ENCODE measurements around the gene LURAP1L. TPM values are rescaled to one million over a fixed set of nuclear protein-coding genes. Genes with fewer than 3 reads are reported as not detected.

LURAP1L gene
- total RNA-seq, 3 donors from 2014 or later (not counting 1 experiment from before 2014, with no cell fraction given) = not detected

DNA sequence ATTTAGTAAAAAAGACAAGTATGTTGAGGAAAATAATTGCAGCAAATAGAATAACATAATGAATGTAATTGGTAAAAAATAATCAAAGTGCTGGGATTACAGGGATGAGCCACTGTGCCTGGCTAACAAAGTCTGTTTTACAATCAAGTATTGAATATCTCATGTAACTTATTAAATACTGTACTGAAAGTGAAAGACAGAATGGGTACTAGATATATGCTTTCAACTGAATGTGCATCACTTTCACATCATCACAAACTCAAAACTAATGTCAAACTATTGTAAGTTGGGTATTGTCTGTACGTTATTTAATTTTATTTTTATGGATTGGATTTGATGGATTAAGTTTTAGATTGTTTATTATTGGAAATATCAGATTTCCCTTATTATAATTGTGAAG lies 58.9 kb downstream of the LURAP1L start:
- no peaks in the 10 kb centered on the region for H3K4me1 ChIP-seq (ENCODE audit: control insufficient read depth, insufficient read depth, low read length)
- Mint-ChIP-seq H3K4me1 (no peaks in the 10 kb centered on the region), H3K36me3 (no peaks in the 10 kb centered on the region), H3K27me3 (ENCODE audit: low read depth in 2 of 2) (no peaks in the 10 kb centered on the region), H3K9me3 (peaks cover 16 to 19% of the 10 kb centered on the region in 2 donors), H3K4me3 (no peak overlapping the region), H3K27ac (no peak overlapping the region)
- no peak overlapping the region for H3K4me3 ChIP-seq (ENCODE audit: low read length)
- H3K9me3 ChIP-seq (ENCODE audit: control insufficient read depth, insufficient read depth, low read length) = no peaks in the 10 kb centered on the region
- ATAC-seq = no peak
- H3K36me3 ChIP-seq (ENCODE audit: control insufficient read depth, insufficient read depth, low read length) = no peaks in the 10 kb centered on the region
- WGBS (ENCODE audit: insufficient coverage) = no CpG with 5 or more reads among the region's 1 CpG
- H3K27me3 ChIP-seq (ENCODE audit: control insufficient read depth, insufficient read depth, low read length) = no peaks in the 10 kb centered on the region
- intact Hi-C loops (cut with micrococcal nuclease) = no loop called here
- no peak for DNase-seq
- TF ChIP-seq, protein P1, sequence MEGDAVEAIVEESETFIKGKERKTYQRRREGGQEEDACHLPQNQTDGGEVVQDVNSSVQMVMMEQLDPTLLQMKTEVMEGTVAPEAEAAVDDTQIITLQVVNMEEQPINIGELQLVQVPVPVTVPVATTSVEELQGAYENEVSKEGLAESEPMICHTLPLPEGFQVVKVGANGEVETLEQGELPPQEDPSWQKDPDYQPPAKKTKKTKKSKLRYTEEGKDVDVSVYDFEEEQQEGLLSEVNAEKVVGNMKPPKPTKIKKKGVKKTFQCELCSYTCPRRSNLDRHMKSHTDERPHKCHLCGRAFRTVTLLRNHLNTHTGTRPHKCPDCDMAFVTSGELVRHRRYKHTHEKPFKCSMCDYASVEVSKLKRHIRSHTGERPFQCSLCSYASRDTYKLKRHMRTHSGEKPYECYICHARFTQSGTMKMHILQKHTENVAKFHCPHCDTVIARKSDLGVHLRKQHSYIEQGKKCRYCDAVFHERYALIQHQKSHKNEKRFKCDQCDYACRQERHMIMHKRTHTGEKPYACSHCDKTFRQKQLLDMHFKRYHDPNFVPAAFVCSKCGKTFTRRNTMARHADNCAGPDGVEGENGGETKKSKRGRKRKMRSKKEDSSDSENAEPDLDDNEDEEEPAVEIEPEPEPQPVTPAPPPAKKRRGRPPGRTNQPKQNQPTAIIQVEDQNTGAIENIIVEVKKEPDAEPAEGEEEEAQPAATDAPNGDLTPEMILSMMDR (IDR thresholded peaks at IDR 0.05) = no peak
- H3K27ac ChIP-seq (ENCODE audit: low read length) = no peak overlapping the region

DNA sequence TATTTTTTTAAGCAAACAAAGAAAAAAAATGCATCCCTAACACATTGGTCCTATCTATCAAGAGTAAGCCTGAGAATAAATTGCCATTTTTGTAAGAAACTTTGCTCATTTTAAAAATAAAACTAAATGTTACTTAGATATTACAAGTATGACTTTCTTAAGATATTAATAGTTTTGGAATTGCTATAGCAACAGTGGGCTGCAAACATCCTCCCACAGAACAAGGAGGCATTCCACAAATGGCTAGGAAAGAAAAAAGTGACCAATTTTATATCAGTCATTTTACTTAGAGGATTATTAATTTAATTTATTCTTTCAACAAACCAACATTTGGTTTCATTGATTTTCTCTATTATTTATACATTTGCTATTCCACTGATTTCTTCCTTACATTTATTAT lies 63.7 kb downstream of the LURAP1L start:
- no peak for DNase-seq
- Mint-ChIP-seq H3K27me3 (ENCODE audit: low read depth in 2 of 2) (no peaks in the 10 kb centered on the region), H3K4me3 (no peak overlapping the region), H3K27ac (no peak overlapping the region), H3K4me1 (no peaks in the 10 kb centered on the region), H3K9me3 (peaks cover 20 to 26% of the 10 kb centered on the region in 2 donors), H3K36me3 (no peaks in the 10 kb centered on the region)
- no peaks in the 10 kb centered on the region for H3K4me1 ChIP-seq (ENCODE audit: control insufficient read depth, insufficient read depth, low read length)
- H3K4me3 ChIP-seq (ENCODE audit: low read length) = no peak overlapping the region
- intact Hi-C loops (cut with micrococcal nuclease) = no loop called here
- no peak overlapping the region for H3K27ac ChIP-seq (ENCODE audit: low read length)
- H3K36me3 ChIP-seq (ENCODE audit: control insufficient read depth, insufficient read depth, low read length) = no peaks in the 10 kb centered on the region
- TF ChIP-seq, protein P1 (IDR thresholded peaks at IDR 0.05) = no peak
- ATAC-seq = no peak
- H3K27me3 ChIP-seq (ENCODE audit: control insufficient read depth, insufficient read depth, low read length) = no peaks in the 10 kb centered on the region
- no peaks in the 10 kb centered on the region for H3K9me3 ChIP-seq (ENCODE audit: control insufficient read depth, insufficient read depth, low read length)

DNA sequence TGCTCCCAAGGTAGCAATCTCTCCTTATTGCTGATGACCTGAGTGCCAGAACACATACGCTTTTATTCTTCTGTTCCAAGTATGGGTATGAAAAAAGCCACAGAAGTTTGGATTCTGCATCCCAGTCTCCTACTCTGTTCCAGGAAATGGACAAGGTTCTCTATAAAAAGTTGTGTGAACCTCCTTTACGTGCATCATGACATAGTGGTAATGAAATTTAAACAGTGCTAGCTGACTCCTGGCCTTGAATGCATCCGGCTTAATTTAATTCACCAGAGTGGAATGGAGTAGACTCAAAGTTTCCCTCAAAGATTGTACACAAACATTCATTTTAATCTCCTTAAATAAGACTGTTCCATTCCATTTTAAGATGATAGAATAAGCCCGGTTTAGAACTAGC lies 68.9 kb downstream of the LURAP1L start:
- H3K27me3 ChIP-seq (ENCODE audit: control insufficient read depth, insufficient read depth, low read length) = no peaks in the 10 kb centered on the region
- H3K4me1 ChIP-seq (ENCODE audit: control insufficient read depth, insufficient read depth, low read length) = no peaks in the 10 kb centered on the region
- intact Hi-C loops (cut with micrococcal nuclease) = no loop called here
- Mint-ChIP-seq H3K9me3 (peaks cover 17 to 19% of the 10 kb centered on the region in 2 donors), H3K4me3 (no peak overlapping the region), H3K4me1 (no peaks in the 10 kb centered on the region), H3K27ac (no peak overlapping the region), H3K27me3 (ENCODE audit: low read depth in 2 of 2) (no peaks in the 10 kb centered on the region), H3K36me3 (no peaks in the 10 kb centered on the region)
- DNase-seq = no peak
- 79% methylated on average over 3 of the region's 4 CpGs for WGBS (ENCODE audit: insufficient coverage)
- TF ChIP-seq, protein P1 (IDR thresholded peaks at IDR 0.05) = no peak
- no peak overlapping the region for H3K4me3 ChIP-seq (ENCODE audit: low read length)
- H3K36me3 ChIP-seq (ENCODE audit: control insufficient read depth, insufficient read depth, low read length) = no peaks in the 10 kb centered on the region
- ATAC-seq = no peak
- no peak overlapping the region for H3K27ac ChIP-seq (ENCODE audit: low read length)
- no peaks in the 10 kb centered on the region for H3K9me3 ChIP-seq (ENCODE audit: control insufficient read depth, insufficient read depth, low read length)

DNA sequence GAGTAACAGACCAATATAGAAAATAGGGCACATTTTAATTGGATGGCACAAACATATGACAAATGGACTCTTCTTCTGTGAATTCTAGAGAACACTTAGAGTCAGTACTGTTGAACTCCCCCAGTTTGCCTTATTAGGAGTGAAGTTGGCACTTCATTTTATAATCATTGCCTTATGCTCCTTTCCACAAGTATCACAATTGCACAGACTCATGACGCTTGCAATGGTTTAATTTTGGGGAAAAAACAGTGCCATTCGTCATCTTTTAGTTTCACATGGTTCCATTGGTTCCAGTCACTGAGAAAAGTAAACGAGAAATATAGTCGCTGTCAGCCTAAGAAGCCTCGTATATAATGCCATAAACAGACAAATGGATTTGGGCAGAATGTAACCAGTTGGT lies 71.2 kb downstream of the LURAP1L start:
- WGBS (ENCODE audit: insufficient coverage) = 91% methylated on average over 4 of the region's 5 CpGs
- DNase-seq = no peak
- H3K36me3 Mint-ChIP-seq = no peaks in the 10 kb centered on the region
- no peaks in the 10 kb centered on the region for H3K9me3 ChIP-seq (ENCODE audit: control insufficient read depth, insufficient read depth, low read length)
- no peak overlapping the region for H3K4me3 Mint-ChIP-seq
- H3K27me3 ChIP-seq (ENCODE audit: control insufficient read depth, insufficient read depth, low read length) = no peaks in the 10 kb centered on the region
- no peak for ATAC-seq
- no peaks in the 10 kb centered on the region for H3K27me3 Mint-ChIP-seq (ENCODE audit: low read depth in 2 of 2)
- no peak overlapping the region for H3K27ac Mint-ChIP-seq
- intact Hi-C loops (cut with micrococcal nuclease) = no loop called here
- TF ChIP-seq, protein P1 (IDR thresholded peaks at IDR 0.05) = no peak
- no peaks in the 10 kb centered on the region for H3K4me1 ChIP-seq (ENCODE audit: control insufficient read depth, insufficient read depth, low read length)
- H3K36me3 ChIP-seq (ENCODE audit: control insufficient read depth, insufficient read depth, low read length) = no peaks in the 10 kb centered on the region
- H3K4me1 Mint-ChIP-seq = no peaks in the 10 kb centered on the region
- H3K4me3 ChIP-seq (ENCODE audit: low read length) = no peak overlapping the region
- H3K27ac ChIP-seq (ENCODE audit: low read length) = no peak overlapping the region
- peaks cover 14 to 15% of the 10 kb centered on the region in 2 donors for H3K9me3 Mint-ChIP-seq
